ENCODE measurements around the gene TJP1. TPM values are rescaled to one million over a fixed set of nuclear protein-coding genes. Genes with fewer than 3 reads are reported as not detected.
"Not testable (repeated sequence)": the region's sequence is repeated elsewhere in the genome, so short reads cannot be mapped to it uniquely, and the experiment has no call there.

The TJP1 gene
- total RNA-seq, 1 experiment from 2014 or later: 44.3 TPM

DNA sequence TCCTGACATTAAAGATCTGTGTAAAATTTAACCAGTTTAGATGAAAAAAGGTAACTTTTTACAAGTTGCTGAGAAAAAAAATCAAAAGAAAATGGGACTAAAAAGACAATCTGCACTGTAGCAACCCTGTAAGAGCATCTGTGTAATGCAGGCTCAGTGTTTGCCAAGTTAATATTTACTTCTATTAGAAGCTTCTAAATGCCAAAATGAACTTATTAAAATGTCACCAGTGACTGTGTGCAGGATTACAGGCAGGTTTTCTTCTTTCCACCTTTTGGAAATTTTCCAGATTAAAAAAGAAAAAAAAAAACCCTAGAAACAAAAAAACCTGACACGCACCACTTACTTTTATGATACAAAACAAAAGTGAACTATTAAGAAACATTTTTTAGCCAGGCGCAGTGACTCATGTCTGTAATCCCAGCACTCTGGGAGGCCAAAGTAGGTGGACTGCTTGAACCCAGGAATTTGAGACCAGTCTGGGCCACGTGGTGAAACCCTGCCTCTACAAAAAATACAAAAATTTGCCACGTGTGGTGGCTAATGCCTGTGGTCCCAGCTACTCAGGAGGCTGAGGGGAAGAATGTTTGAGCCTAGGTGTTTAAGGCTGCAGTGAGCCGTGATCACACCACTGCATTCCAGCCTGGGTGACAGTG is 87.2 kb downstream of the TJP1 start:
- H3K4me1 Mint-ChIP-seq (ENCODE audit: low read depth, unreplicated experiment): peaks cover 19% of the 10 kb centered on the region
- CTCF ChIA-PET: no interaction called here
- DNase-seq: no peak
- no peak overlapping the region for H3K4me3 Mint-ChIP-seq (ENCODE audit: low read depth, unreplicated experiment)
- TF ChIP-seq, protein P1, sequence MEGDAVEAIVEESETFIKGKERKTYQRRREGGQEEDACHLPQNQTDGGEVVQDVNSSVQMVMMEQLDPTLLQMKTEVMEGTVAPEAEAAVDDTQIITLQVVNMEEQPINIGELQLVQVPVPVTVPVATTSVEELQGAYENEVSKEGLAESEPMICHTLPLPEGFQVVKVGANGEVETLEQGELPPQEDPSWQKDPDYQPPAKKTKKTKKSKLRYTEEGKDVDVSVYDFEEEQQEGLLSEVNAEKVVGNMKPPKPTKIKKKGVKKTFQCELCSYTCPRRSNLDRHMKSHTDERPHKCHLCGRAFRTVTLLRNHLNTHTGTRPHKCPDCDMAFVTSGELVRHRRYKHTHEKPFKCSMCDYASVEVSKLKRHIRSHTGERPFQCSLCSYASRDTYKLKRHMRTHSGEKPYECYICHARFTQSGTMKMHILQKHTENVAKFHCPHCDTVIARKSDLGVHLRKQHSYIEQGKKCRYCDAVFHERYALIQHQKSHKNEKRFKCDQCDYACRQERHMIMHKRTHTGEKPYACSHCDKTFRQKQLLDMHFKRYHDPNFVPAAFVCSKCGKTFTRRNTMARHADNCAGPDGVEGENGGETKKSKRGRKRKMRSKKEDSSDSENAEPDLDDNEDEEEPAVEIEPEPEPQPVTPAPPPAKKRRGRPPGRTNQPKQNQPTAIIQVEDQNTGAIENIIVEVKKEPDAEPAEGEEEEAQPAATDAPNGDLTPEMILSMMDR (IDR thresholded peaks at IDR 0.05; ENCODE audit: unreplicated experiment): no peak
- H3K9me3 Mint-ChIP-seq (ENCODE audit: low read depth, unreplicated experiment): no peaks in the 10 kb centered on the region
- intact Hi-C loops (cut with micrococcal nuclease; ENCODE audit: unreplicated experiment): no loop called here
- no TSS peak for BruUV-seq (replicated peaks)
- no peaks in the 10 kb centered on the region for H3K36me3 Mint-ChIP-seq (ENCODE audit: insufficient read depth, unreplicated experiment)
- H3K27me3 Mint-ChIP-seq (ENCODE audit: unreplicated experiment): no peaks in the 10 kb centered on the region
- H3K27ac Mint-ChIP-seq (ENCODE audit: unreplicated experiment): no peak overlapping the region

DNA sequence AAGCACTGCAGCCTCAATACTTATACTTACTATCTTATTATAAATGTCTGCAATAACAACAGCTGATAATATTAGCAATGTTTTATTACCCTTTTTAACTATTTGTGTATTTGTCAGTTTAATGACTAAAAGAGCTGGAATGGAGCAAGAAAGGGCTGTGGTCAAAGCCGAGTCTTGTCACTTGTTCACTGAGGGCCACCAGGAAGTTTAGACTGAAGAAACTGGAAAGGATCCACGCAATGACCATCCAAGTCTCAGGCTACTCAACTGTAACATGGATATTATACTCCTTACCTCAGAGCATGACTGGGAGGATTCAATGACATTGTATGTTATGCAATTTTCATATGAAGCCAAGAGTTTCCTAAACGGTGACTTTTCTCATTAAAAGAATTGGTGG is 90.4 kb downstream of the TJP1 start:
- Mint-ChIP-seq H3K4me3 (ENCODE audit: low read depth, unreplicated experiment) (no peak overlapping the region), H3K4me1 (ENCODE audit: low read depth, unreplicated experiment) (peaks cover 15% of the 10 kb centered on the region), H3K9me3 (ENCODE audit: low read depth, unreplicated experiment) (no peaks in the 10 kb centered on the region), H3K36me3 (ENCODE audit: insufficient read depth, unreplicated experiment) (no peaks in the 10 kb centered on the region), H3K27ac (ENCODE audit: unreplicated experiment) (no peak overlapping the region), H3K27me3 (ENCODE audit: unreplicated experiment) (no peaks in the 10 kb centered on the region)
- no TSS peak for BruUV-seq (replicated peaks)
- CTCF ChIA-PET: no interaction called here
- TF ChIP-seq, protein P1 (IDR thresholded peaks at IDR 0.05; ENCODE audit: unreplicated experiment): no peak
- no peak for DNase-seq
- intact Hi-C loops (cut with micrococcal nuclease; ENCODE audit: unreplicated experiment): no loop called here

DNA sequence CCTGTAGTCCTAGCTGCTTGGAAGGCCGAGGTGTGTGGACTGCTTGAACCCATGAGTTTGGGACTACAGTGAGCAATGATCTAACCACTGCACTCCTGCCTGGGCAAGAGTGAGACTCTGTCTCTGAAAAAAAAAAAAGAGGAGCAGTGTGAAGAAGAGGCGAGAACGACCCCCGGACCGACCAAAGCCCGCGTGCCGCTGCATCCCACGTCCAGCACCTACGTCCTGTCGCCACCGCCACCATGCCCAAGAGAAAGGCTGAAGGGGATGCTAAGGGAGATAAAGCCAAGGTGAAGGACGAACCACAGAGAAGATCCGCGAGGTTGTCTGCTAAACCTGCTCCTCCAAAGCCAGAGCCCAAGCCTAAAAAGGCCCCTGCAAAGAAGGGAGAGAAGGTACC is 91.8 kb downstream of the TJP1 start:
- H3K27me3 Mint-ChIP-seq (ENCODE audit: unreplicated experiment); H3K4me3 Mint-ChIP-seq (ENCODE audit: low read depth, unreplicated experiment); DNase-seq; intact Hi-C loops (cut with micrococcal nuclease; ENCODE audit: unreplicated experiment); H3K36me3 Mint-ChIP-seq (ENCODE audit: insufficient read depth, unreplicated experiment); H3K27ac Mint-ChIP-seq (ENCODE audit: unreplicated experiment); H3K9me3 Mint-ChIP-seq (ENCODE audit: low read depth, unreplicated experiment); CTCF ChIA-PET; BruUV-seq (replicated peaks); H3K4me1 Mint-ChIP-seq (ENCODE audit: low read depth, unreplicated experiment): not testable (repeated sequence)

DNA sequence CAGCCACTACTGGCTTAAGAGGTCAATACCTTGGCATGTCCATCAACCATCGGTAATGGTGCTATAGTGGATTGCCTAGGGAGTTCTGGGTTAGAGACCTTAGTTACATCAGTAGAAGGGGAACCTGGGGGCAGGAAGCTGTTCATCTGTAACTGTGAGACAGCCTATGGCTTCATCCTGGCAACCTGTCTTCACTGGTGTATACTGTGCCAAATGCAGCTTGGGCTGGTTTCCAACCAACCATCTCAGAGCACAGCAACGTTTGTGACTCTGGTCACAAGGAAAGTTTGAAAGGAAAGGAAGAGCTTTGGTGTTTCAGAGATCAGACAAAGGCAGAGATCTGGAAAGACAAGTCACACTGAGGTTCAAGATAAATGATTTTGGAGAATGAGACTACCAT is 93.8 kb downstream of the TJP1 start:
- Mint-ChIP-seq H3K27ac (ENCODE audit: unreplicated experiment) (no peak overlapping the region), H3K4me1 (ENCODE audit: low read depth, unreplicated experiment) (no peaks in the 10 kb centered on the region), H3K36me3 (ENCODE audit: insufficient read depth, unreplicated experiment) (no peaks in the 10 kb centered on the region), H3K9me3 (ENCODE audit: low read depth, unreplicated experiment) (no peaks in the 10 kb centered on the region), H3K4me3 (ENCODE audit: low read depth, unreplicated experiment) (no peak overlapping the region), H3K27me3 (ENCODE audit: unreplicated experiment) (no peaks in the 10 kb centered on the region)
- TF ChIP-seq, protein P1 (IDR thresholded peaks at IDR 0.05; ENCODE audit: unreplicated experiment): no peak
- BruUV-seq (replicated peaks): no TSS peak
- CTCF ChIA-PET: no interaction called here
- DNase-seq: no peak
- intact Hi-C loops (cut with micrococcal nuclease; ENCODE audit: unreplicated experiment): no loop called here

DNA sequence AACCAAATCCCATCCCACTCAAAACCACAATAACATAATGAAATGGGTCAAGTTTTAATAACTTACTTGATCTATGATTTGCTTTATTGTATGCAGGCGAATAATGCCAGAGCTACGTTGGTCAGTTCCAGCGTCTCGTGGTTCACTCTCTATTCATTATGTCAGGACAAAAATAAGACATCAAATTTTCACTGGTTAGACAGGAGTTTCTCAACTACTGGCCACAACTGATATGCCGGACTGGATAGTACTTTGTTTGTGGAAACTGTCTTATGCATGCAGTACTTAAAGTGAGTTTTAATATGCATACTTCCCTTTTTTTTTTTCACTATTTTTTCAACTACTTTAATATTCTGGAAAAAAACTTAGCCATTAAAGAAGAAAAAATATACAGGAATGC is 94.4 kb downstream of the TJP1 start:
- no peaks in the 10 kb centered on the region for H3K9me3 Mint-ChIP-seq (ENCODE audit: low read depth, unreplicated experiment)
- no peaks in the 10 kb centered on the region for H3K36me3 Mint-ChIP-seq (ENCODE audit: insufficient read depth, unreplicated experiment)
- no peak overlapping the region for H3K27ac Mint-ChIP-seq (ENCODE audit: unreplicated experiment)
- CTCF ChIA-PET: no interaction called here
- no TSS peak for BruUV-seq (replicated peaks)
- intact Hi-C loops (cut with micrococcal nuclease; ENCODE audit: unreplicated experiment): no loop called here
- H3K4me3 Mint-ChIP-seq (ENCODE audit: low read depth, unreplicated experiment): no peak overlapping the region
- H3K27me3 Mint-ChIP-seq (ENCODE audit: unreplicated experiment): no peaks in the 10 kb centered on the region
- H3K4me1 Mint-ChIP-seq (ENCODE audit: low read depth, unreplicated experiment): no peaks in the 10 kb centered on the region
- DNase-seq: no peak
- TF ChIP-seq, protein P1 (IDR thresholded peaks at IDR 0.05; ENCODE audit: unreplicated experiment): no peak
